ENCODE measurements around the gene RUFY4.

GRCh38 chr2:218030409-218031195, 38.5 kb upstream of the RUFY4 start:
- TF ChIP-seq, protein P1, sequence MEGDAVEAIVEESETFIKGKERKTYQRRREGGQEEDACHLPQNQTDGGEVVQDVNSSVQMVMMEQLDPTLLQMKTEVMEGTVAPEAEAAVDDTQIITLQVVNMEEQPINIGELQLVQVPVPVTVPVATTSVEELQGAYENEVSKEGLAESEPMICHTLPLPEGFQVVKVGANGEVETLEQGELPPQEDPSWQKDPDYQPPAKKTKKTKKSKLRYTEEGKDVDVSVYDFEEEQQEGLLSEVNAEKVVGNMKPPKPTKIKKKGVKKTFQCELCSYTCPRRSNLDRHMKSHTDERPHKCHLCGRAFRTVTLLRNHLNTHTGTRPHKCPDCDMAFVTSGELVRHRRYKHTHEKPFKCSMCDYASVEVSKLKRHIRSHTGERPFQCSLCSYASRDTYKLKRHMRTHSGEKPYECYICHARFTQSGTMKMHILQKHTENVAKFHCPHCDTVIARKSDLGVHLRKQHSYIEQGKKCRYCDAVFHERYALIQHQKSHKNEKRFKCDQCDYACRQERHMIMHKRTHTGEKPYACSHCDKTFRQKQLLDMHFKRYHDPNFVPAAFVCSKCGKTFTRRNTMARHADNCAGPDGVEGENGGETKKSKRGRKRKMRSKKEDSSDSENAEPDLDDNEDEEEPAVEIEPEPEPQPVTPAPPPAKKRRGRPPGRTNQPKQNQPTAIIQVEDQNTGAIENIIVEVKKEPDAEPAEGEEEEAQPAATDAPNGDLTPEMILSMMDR (IDR thresholded peaks at IDR 0.05; ENCODE audit: low read depth, low read length) = no peak
- no peak for TF ChIP-seq EZH2phosphoT487 (IDR thresholded peaks at IDR 0.05; ENCODE audit: low read depth)

Measured in OCI-LY3 (cell line).